ENCODE measurements around the gene POLR2E.

POLR2E gene

GRCh38 chr19:1046117-1046626 is 49.0 kb downstream of the POLR2E start:
- TF ChIP-seq, protein P1, sequence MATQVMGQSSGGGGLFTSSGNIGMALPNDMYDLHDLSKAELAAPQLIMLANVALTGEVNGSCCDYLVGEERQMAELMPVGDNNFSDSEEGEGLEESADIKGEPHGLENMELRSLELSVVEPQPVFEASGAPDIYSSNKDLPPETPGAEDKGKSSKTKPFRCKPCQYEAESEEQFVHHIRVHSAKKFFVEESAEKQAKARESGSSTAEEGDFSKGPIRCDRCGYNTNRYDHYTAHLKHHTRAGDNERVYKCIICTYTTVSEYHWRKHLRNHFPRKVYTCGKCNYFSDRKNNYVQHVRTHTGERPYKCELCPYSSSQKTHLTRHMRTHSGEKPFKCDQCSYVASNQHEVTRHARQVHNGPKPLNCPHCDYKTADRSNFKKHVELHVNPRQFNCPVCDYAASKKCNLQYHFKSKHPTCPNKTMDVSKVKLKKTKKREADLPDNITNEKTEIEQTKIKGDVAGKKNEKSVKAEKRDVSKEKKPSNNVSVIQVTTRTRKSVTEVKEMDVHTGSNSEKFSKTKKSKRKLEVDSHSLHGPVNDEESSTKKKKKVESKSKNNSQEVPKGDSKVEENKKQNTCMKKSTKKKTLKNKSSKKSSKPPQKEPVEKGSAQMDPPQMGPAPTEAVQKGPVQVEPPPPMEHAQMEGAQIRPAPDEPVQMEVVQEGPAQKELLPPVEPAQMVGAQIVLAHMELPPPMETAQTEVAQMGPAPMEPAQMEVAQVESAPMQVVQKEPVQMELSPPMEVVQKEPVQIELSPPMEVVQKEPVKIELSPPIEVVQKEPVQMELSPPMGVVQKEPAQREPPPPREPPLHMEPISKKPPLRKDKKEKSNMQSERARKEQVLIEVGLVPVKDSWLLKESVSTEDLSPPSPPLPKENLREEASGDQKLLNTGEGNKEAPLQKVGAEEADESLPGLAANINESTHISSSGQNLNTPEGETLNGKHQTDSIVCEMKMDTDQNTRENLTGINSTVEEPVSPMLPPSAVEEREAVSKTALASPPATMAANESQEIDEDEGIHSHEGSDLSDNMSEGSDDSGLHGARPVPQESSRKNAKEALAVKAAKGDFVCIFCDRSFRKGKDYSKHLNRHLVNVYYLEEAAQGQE (IDR thresholded peaks at IDR 0.05; ENCODE audit: insufficient read depth in 1 of 2, low read depth in 2 of 2, low read length in 2 of 2) = no peak
- TF ChIP-seq FOXP2 (optimal IDR thresholded peaks at IDR 0.05; ENCODE audit: borderline replicate concordance, extremely low read depth, extremely low read length, insufficient read depth) = no peak
- no peak for TF ChIP-seq POLR2AphosphoS5 (IDR thresholded peaks at IDR 0.05; ENCODE audit: low read depth, low read length)
- TF ChIP-seq SIN3A (IDR thresholded peaks at IDR 0.05; ENCODE audit: borderline replicate concordance, insufficient read depth, low read length) = no peak
- no peak for TF ChIP-seq TAF1 (IDR thresholded peaks at IDR 0.05; ENCODE audit: borderline replicate concordance, insufficient read depth, low read length)

GRCh38 chr19:1045247-1045603 is 50.0 kb downstream of the POLR2E start:
- TF ChIP-seq SIN3A (IDR thresholded peaks at IDR 0.05; ENCODE audit: borderline replicate concordance, insufficient read depth, low read length) (no peak), POLR2AphosphoS5 (IDR thresholded peaks at IDR 0.05; ENCODE audit: low read depth, low read length) (no peak), TAF1 (IDR thresholded peaks at IDR 0.05; ENCODE audit: borderline replicate concordance, insufficient read depth, low read length) (no peak), FOXP2 (optimal IDR thresholded peaks at IDR 0.05; ENCODE audit: borderline replicate concordance, extremely low read depth, extremely low read length, insufficient read depth) (no peak)
- TF ChIP-seq, protein P1 (IDR thresholded peaks at IDR 0.05; ENCODE audit: insufficient read depth in 1 of 2, low read depth in 2 of 2, low read length in 2 of 2) = no peak

DNA sequence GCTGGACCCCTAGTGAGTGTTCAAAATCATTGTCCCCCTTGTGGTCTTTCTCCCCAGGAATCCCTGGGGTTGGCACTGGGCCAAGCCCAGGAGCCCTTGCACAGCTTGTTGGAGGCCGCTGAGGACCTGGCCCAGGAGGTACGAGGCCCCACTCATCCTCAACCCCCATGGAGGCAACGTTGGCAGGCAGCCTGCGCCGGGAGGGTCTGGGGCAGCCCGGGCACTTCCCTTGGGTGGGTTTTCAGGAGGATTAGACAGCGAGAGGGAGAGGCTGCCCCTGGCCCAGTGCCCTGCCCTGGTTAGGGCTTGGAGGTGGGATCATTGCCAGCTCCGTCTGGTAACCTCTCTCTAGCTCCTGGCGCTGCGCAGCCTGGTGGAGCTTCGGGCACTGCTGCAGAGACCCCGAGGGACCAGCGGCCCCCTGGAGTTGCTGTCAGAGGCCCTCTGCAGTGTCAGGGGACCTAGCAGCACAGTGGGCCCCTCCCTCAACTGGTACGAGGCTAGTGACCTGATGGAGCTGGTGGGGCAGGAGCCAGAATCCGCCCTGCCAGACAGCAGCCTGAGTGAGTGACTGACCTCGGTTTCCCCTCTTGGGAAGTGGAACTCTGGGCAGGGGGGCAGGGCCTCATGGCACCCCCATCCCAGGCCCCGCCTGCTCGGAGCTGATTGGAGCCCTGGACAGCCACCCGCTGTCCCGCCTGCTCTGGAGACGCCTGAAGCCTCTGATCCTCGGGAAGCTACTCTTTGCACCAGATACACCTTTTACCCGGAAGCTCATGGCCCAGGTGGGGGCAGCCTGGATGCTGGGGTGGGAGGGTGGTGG is 52.3 kb downstream of the POLR2E start:
- no peak for TF ChIP-seq TAF1 (IDR thresholded peaks at IDR 0.05; ENCODE audit: borderline replicate concordance, insufficient read depth, low read length)
- TF ChIP-seq POLR2AphosphoS5 (IDR thresholded peaks at IDR 0.05; ENCODE audit: low read depth, low read length) = no peak
- no peak for TF ChIP-seq FOXP2 (optimal IDR thresholded peaks at IDR 0.05; ENCODE audit: borderline replicate concordance, extremely low read depth, extremely low read length, insufficient read depth)
- TF ChIP-seq SIN3A (IDR thresholded peaks at IDR 0.05; ENCODE audit: borderline replicate concordance, insufficient read depth, low read length) = no peak
- TF ChIP-seq, protein P1 (IDR thresholded peaks at IDR 0.05; ENCODE audit: insufficient read depth in 1 of 2, low read depth in 2 of 2, low read length in 2 of 2) = no peak

DNA sequence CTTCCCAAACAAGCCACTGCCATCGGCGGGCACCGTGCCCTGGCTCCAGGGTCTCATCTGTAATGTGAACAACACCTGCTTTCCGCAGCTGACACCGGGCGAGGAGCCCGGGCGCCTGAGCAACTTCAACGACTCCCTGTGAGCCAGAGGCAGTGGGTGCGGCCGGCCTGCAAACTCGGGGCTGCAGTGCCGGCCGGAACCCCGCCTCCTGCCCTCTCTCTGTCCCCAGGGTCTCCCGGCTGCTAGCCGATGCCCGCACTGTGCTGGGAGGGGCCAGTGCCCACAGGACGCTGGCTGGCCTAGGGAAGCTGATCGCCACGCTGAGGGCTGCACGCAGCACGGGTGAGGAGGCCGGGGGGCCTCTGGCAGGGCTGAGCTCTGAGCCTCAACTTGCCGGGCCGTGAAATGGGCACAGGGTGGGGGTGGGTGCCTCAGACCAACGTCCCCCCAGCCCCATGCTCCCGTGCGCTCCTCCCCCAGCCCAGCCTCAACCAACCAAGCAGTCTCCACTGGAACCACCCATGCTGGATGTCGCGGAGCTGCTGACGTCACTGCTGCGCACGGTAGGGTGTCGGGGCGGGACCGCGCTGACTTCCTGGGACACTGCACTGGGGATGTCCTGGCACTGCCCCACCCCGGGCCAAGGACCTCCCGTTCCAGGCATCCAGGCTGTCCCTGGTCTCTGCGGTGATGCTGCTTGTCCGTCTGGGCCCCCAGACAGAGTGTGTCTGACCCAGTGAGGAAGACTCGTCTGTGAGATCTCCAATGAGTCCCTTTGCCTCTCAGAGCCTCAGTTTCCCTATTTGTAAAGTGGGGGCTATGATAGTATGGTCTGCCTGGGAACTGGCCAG is 53.1 kb downstream of the POLR2E start:
- TF ChIP-seq SIN3A (IDR thresholded peaks at IDR 0.05; ENCODE audit: borderline replicate concordance, insufficient read depth, low read length) = no peak
- no peak for TF ChIP-seq POLR2AphosphoS5 (IDR thresholded peaks at IDR 0.05; ENCODE audit: low read depth, low read length)
- TF ChIP-seq, protein P1 (IDR thresholded peaks at IDR 0.05; ENCODE audit: insufficient read depth in 1 of 2, low read depth in 2 of 2, low read length in 2 of 2) = no peak
- no peak for TF ChIP-seq FOXP2 (optimal IDR thresholded peaks at IDR 0.05; ENCODE audit: borderline replicate concordance, extremely low read depth, extremely low read length, insufficient read depth)
- no peak for TF ChIP-seq TAF1 (IDR thresholded peaks at IDR 0.05; ENCODE audit: borderline replicate concordance, insufficient read depth, low read length)
